Parathyroid adenoma (tissue), 2 donors: Measurements from ENCODE around the gene SPRY4.
"Not testable (repeated sequence)": the region's sequence is repeated elsewhere in the genome, so short reads cannot be mapped to it uniquely, and the experiment has no call there.

Experiments used
- H2AFZ ChIP-seq: fragments of 300-600 bp; sonication (generic); one replicate; pipeline ENCODE4 v1.7.0; 2017; ENCODE audit warnings: antibody characterized with exemption, mild to moderate bottlenecking
- H3K27ac ChIP-seq: fragments of 300-600 bp; sonication (generic); one replicate; pipeline ENCODE4 v1.7.0; 2017
- H3K27me3 ChIP-seq: fragments of 300-600 bp; sonication (generic); one replicate; pipeline ENCODE4 v1.7.0; 2017; ENCODE audit warnings: low read length; ENCODE audit not compliant: control insufficient read depth, insufficient read depth
- H3K36me3 ChIP-seq: fragments of 300-600 bp; sonication (generic); one replicate; pipeline ENCODE4 v1.7.0; 2017; ENCODE audit warnings: low read length; ENCODE audit not compliant: control insufficient read depth, insufficient read depth
- H3K4me1 ChIP-seq: fragments of 300-600 bp; sonication (generic); one replicate; pipeline ENCODE4 v1.7.0; 2017; ENCODE audit warnings: control low read depth
- H3K4me2 ChIP-seq: fragments of 300-600 bp; sonication (generic); one replicate; pipeline ENCODE4 v1.7.0; 2017; ENCODE audit warnings: low read length
- H3K4me3 ChIP-seq: fragments of 300-600 bp; sonication (generic); one replicate; pipeline ENCODE4 v1.7.0; 2017; ENCODE audit warnings: low read depth, low read length
- H3K79me2 ChIP-seq: fragments of 300-600 bp; sonication (generic); one replicate; pipeline ENCODE4 v1.7.0; 2017; ENCODE audit warnings: control low read depth
- H3K9ac ChIP-seq: fragments of 300-600 bp; sonication (generic); one replicate; pipeline ENCODE4 v1.7.0; 2017; ENCODE audit warnings: mild to moderate bottlenecking
- H3K9me3 ChIP-seq: fragments of 300-600 bp; sonication (generic); one replicate; pipeline ENCODE4 v1.7.0; 2017; ENCODE audit warnings: low read length; ENCODE audit not compliant: control insufficient read depth
- TF ChIP-seq, protein P1 (sequence below): fragments of 300-600 bp; sonication (generic); IDR thresholded peaks from one replicate; pipeline ENCODE4 v1.7.0; 2017; ENCODE audit warnings: antibody characterized with exemption, mild to moderate bottlenecking
- donor health status: primary hyperparathyroidism.

Gene SPRY4

DNA sequence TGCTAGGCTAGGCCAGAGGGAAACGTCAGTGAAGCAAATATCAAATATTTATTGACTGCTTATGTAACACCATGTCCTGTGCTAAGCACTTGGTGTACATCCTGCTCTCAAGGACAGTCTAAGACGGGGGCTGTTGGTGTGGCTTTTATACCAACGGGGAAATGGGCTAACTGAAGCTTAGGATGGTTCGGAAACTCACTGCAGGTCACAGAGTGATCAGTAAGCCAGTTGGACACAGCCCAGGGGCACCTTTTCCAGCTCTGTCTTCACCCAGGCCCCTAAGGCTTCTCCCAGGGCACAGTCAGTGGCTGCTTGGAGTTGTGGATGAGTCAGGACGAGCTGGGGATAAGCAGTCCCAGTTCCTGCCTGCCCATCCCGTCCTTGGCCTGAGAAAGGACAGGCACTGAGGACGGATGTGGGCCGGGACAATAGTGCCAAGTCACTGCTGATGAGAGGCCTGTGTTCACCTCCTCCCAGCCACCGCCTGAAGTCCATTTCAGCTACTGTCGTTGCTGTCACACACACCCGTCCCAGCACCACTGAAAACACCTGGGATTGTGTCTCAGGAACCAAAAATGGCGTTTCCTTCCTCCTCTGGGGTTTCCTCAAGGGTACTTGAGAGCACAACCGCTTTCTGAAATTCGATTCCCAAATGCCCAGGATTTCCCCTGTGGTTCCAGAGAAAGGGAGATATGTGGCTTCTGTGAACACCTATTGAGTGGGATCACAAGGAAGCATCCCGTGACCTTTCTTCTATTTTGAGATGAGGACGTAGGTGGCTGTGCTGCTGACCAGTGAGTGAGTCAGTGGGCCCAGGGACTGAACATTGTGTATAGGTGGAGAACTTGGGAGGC, 17.5 kb upstream of the SPRY4 start:
- Histone ChIP-seq H3K27me3 (no peaks in the 10 kb centered on the region), H3K27ac (peak overlapping the region; percentile 61), H3K4me3 (no peak overlapping the region), H3K79me2 (no peaks in the 10 kb centered on the region), H3K4me2 (no peak overlapping the region), H3K9ac (no peak overlapping the region), H3K4me1 (no peaks in the 10 kb centered on the region), H3K36me3 (no peaks in the 10 kb centered on the region), H2AFZ (no peak overlapping the region), H3K9me3 (no peaks in the 10 kb centered on the region)
- TF ChIP-seq, protein P1, sequence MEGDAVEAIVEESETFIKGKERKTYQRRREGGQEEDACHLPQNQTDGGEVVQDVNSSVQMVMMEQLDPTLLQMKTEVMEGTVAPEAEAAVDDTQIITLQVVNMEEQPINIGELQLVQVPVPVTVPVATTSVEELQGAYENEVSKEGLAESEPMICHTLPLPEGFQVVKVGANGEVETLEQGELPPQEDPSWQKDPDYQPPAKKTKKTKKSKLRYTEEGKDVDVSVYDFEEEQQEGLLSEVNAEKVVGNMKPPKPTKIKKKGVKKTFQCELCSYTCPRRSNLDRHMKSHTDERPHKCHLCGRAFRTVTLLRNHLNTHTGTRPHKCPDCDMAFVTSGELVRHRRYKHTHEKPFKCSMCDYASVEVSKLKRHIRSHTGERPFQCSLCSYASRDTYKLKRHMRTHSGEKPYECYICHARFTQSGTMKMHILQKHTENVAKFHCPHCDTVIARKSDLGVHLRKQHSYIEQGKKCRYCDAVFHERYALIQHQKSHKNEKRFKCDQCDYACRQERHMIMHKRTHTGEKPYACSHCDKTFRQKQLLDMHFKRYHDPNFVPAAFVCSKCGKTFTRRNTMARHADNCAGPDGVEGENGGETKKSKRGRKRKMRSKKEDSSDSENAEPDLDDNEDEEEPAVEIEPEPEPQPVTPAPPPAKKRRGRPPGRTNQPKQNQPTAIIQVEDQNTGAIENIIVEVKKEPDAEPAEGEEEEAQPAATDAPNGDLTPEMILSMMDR, result no peak

DNA sequence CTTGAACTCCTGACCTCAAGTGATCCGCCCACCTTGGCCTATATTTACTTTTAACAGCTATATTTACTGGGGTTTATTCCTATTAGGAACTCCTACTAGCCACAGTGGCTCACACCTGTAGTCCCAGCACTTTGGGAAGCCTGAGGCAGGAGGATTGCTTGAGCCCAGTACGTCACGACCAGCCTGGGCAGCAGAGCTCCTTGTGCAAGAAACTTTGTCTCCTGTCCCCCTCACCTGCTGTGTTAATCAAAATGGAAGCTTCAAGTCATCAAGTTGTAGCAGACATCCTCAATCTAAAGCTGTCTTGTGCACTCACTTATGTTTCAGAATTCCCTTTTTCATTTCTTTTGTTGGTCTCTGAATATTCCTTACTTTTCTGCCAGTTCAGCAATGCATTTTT, 15.0 kb upstream of the SPRY4 start:
- H3K4me3 ChIP-seq, result no peak overlapping the region
- H2AFZ ChIP-seq, result no peak overlapping the region
- TF ChIP-seq, protein P1, result no peak
- no peaks in the 10 kb centered on the region for H3K79me2 ChIP-seq
- no peak overlapping the region for H3K27ac ChIP-seq
- no peaks in the 10 kb centered on the region for H3K27me3 ChIP-seq
- H3K4me2 ChIP-seq, result no peak overlapping the region
- no peaks in the 10 kb centered on the region for H3K36me3 ChIP-seq
- H3K4me1 ChIP-seq, result no peaks in the 10 kb centered on the region
- no peaks in the 10 kb centered on the region for H3K9me3 ChIP-seq
- H3K9ac ChIP-seq, result no peak overlapping the region

DNA sequence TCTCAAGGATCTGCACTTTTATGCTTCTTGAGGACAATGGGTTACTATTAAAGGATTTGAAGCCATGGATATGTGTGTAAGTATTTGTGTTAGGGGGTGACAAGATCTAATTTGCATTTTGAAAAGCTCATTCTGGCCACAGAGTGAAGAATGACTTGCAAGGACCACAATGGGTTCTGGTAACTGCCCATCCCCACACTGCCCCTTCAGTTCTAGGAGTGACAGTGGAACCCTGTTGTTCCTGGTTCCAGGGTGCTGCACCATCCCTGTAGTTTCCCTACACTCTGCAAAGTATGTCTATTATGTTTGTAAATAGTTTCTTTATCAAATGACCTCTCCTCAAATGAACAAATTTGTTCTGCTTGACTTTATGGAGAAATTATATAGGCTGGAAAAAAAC, 9.7 kb upstream of the SPRY4 start:
- H3K4me2 ChIP-seq, result no peak overlapping the region
- no peaks in the 10 kb centered on the region for H3K27me3 ChIP-seq
- H3K27ac ChIP-seq, result no peak overlapping the region
- H3K79me2 ChIP-seq, result no peaks in the 10 kb centered on the region
- TF ChIP-seq, protein P1, result no peak
- no peak overlapping the region for H2AFZ ChIP-seq
- no peak overlapping the region for H3K9ac ChIP-seq
- H3K4me1 ChIP-seq, result no peaks in the 10 kb centered on the region
- H3K36me3 ChIP-seq, result no peaks in the 10 kb centered on the region
- H3K4me3 ChIP-seq, result no peak overlapping the region
- H3K9me3 ChIP-seq, result no peaks in the 10 kb centered on the region

DNA sequence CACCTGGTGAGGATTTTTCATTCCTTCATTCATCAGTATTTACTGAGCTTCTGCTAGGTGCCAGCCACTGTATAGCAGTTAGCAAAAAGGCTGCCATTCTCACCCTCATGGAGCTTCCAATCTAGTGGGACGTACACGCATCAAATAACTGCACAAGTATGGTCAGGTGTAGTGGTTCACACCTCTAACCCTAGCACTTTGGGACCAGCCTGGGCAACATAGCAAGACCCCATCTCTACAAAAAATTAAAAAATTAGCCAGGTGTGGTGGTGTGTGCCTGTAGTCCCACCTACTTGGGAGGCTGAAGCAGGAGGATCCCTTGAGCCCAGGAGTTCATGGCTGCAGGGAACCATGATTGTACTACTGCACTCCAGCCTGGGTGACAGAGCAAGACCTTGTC, 8.9 kb upstream of the SPRY4 start:
- H3K27me3 ChIP-seq, H3K9me3 ChIP-seq, H3K79me2 ChIP-seq, H3K9ac ChIP-seq, H2AFZ ChIP-seq, H3K4me1 ChIP-seq, H3K36me3 ChIP-seq, H3K27ac ChIP-seq, H3K4me3 ChIP-seq, H3K4me2 ChIP-seq: not testable (repeated sequence)

DNA sequence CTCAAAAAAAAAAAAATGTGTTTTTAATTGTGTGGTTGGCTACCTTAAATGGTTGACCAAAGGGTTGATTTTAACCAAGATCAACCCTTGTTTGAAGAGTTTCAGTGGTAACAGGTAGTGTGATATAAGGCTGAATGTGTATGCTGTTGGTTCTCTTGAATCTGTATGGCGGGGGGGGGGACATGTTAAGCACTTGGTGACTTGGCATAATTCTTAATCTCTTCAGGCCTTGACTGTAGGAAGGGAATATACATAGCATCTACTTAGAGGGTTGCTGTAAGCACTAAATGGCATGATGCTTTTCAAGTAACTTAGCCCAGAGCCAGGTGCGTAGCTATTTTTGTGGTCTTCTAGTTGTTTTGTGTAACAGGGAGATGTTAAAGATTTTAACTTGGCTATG, 5.6 kb upstream of the SPRY4 start:
- Histone ChIP-seq H3K9ac (no peak overlapping the region), H3K36me3 (no peaks in the 10 kb centered on the region), H3K4me3 (no peak overlapping the region), H3K27ac (no peak overlapping the region), H3K27me3 (no peaks in the 10 kb centered on the region), H3K9me3 (no peaks in the 10 kb centered on the region), H3K4me1 (peaks cover 8% of the 10 kb centered on the region), H2AFZ (no peak overlapping the region), H3K79me2 (no peaks in the 10 kb centered on the region), H3K4me2 (no peak overlapping the region)
- TF ChIP-seq, protein P1, result no peak
